H9 (cell line): Measurements from ENCODE around the gene ALDH1L1. TPM values are rescaled to one million over a fixed set of nuclear protein-coding genes. Genes with fewer than 3 reads are reported as not detected.
A peak's percentile ranks its signal among the peaks of the same experiment; 100 is the strongest.

ENCODE experiments used
- DNase-seq: peaks from one replicate; pipeline ENCODE4 v3.0.0-alpha.2; 2017
- H2AFZ ChIP-seq: one replicate; pipeline ENCODE4 v1.6.1; 2013; ENCODE audit warnings: mild to moderate bottlenecking, low read length, control low read depth, moderate library complexity
- H2AK5ac ChIP-seq: 2 replicates; pipeline ENCODE4 v1.6.1; 2013; ENCODE audit warnings: low read length, control low read depth, mixed read lengths; ENCODE audit not compliant: insufficient read length
- H2BK120ac ChIP-seq: one replicate; pipeline ENCODE4 v1.6.1; 2013; ENCODE audit warnings: low read depth, mild to moderate bottlenecking, low read length, control low read depth, inconsistent platforms; ENCODE audit not compliant: poor library complexity, severe bottlenecking
- H2BK12ac ChIP-seq: 2 replicates; pipeline ENCODE4 v1.6.1; 2013; ENCODE audit warnings: low read length, control low read depth, mixed read lengths, low read depth; ENCODE audit not compliant: insufficient read length
- H2BK15ac ChIP-seq: 2 replicates; pipeline ENCODE4 v1.6.1; 2013; ENCODE audit warnings: low read depth, low read length, control low read depth
- H2BK20ac ChIP-seq: one replicate; pipeline ENCODE4 v1.6.1; 2013; ENCODE audit warnings: low read depth, mild to moderate bottlenecking, low read length, control low read depth, inconsistent platforms; ENCODE audit not compliant: poor library complexity, severe bottlenecking
- H2BK5ac ChIP-seq: 2 replicates; pipeline ENCODE4 v1.6.1; 2013; ENCODE audit warnings: low read length, control low read depth, mixed read lengths; ENCODE audit not compliant: insufficient read length
- H3K14ac ChIP-seq: 2 replicates; pipeline ENCODE4 v1.6.1; 2013; ENCODE audit warnings: low read length, control low read depth; ENCODE audit not compliant: insufficient read depth
- H3K18ac ChIP-seq: 2 replicates; pipeline ENCODE4 v1.6.1; 2013; ENCODE audit warnings: low read depth, mild to moderate bottlenecking, mixed read lengths, low read length, control low read depth; ENCODE audit not compliant: insufficient read length
- H3K23ac ChIP-seq: 2 replicates; pipeline ENCODE4 v1.6.1; 2013; ENCODE audit warnings: low read length, control low read depth, mixed read lengths, low read depth; ENCODE audit not compliant: insufficient read length
- H3K23me2 ChIP-seq: 2 replicates; pipeline ENCODE4 v1.6.1; 2013; ENCODE audit warnings: low read depth, mild to moderate bottlenecking, mixed read lengths, low read length, control low read depth; ENCODE audit not compliant: insufficient read length, poor library complexity, severe bottlenecking
- H3K27ac ChIP-seq: 2 replicates; pipeline ENCODE4 v1.5.1; 2013; ENCODE audit warnings: low read length, control low read depth, mixed read lengths, low read depth; ENCODE audit not compliant: insufficient read length
- H3K27me3 ChIP-seq: 2 replicates; pipeline ENCODE4 v1.6.1; 2013; ENCODE audit warnings: low read length, control low read depth, inconsistent platforms; ENCODE audit not compliant: insufficient read depth
- H3K4ac ChIP-seq: 2 replicates; pipeline ENCODE4 v1.6.1; 2013; ENCODE audit warnings: low read depth, mild to moderate bottlenecking, control low read depth, inconsistent platforms, low read length, moderate library complexity
- H3K4me1 ChIP-seq: 2 replicates; pipeline ENCODE4 v1.6.1; 2013; ENCODE audit warnings: low read length, control low read depth, inconsistent platforms; ENCODE audit not compliant: insufficient read depth
- H3K4me2 ChIP-seq: 2 replicates; pipeline ENCODE4 v1.6.1; 2013; ENCODE audit warnings: low read length, control low read depth, mixed read lengths; ENCODE audit not compliant: insufficient read length, insufficient read depth
- H3K56ac ChIP-seq: 2 replicates; pipeline ENCODE4 v1.6.1; 2013; ENCODE audit warnings: low read depth, mild to moderate bottlenecking, mixed read lengths, low read length, control low read depth; ENCODE audit not compliant: insufficient read length
- H3K79me1 ChIP-seq: 2 replicates; pipeline ENCODE4 v1.6.1; 2013; ENCODE audit warnings: low read depth, mild to moderate bottlenecking, moderate library complexity, low read length, control low read depth, inconsistent platforms; ENCODE audit not compliant: insufficient read depth, poor library complexity, severe bottlenecking
- H3K79me2 ChIP-seq: 2 replicates; pipeline ENCODE4 v1.6.1; 2013; ENCODE audit warnings: low read length, control low read depth, inconsistent platforms; ENCODE audit not compliant: insufficient read depth
- H3K9ac ChIP-seq: 2 replicates; pipeline ENCODE4 v1.6.1; 2013; ENCODE audit warnings: low read length, control low read depth, mixed read lengths; ENCODE audit not compliant: insufficient read length; ENCODE audit errors: extremely low read depth
- H3K9me3 ChIP-seq: one replicate; pipeline ENCODE4 v1.6.1; 2013; ENCODE audit warnings: low read depth, low read length, inconsistent platforms; ENCODE audit not compliant: control insufficient read depth
- H3T11ph ChIP-seq: one replicate; pipeline ENCODE4 v1.6.1; 2013; ENCODE audit warnings: mild to moderate bottlenecking, low read length, control low read depth, inconsistent platforms
- H4K20me1 ChIP-seq: one replicate; pipeline ENCODE4 v1.6.1; 2013; ENCODE audit not compliant: control insufficient read depth, insufficient read length, insufficient read depth
- H4K5ac ChIP-seq: 2 replicates; pipeline ENCODE4 v1.6.1; 2013; ENCODE audit warnings: low read depth, mild to moderate bottlenecking, mixed read lengths, low read length, control low read depth; ENCODE audit not compliant: insufficient read length
- H4K8ac ChIP-seq: replicated peaks from 2 replicates; pipeline ENCODE4 v1.6.1; 2013; ENCODE audit warnings: low read length, control low read depth, mixed read lengths, low read depth; ENCODE audit not compliant: insufficient read length
- H4K91ac ChIP-seq: 2 replicates; pipeline ENCODE4 v1.6.1; 2013; ENCODE audit warnings: low read depth, mild to moderate bottlenecking, moderate library complexity, mixed read lengths, low read length, control low read depth; ENCODE audit not compliant: insufficient read length
- H3K27ac Mint-ChIP-seq, 3 experiments: 2 replicates in 2 of 3; 3 replicates in 1 of 3; pipeline ENCODE4 v1.8.0; 2020 to 2021; ENCODE audit warnings: mixed read lengths in 3 of 3, mild to moderate bottlenecking in 1 of 3, moderate library complexity in 1 of 3
- H3K27me3 Mint-ChIP-seq: 2 replicates; pipeline ENCODE4 v1.8.0; 2021; ENCODE audit warnings: low read depth, mild to moderate bottlenecking, moderate library complexity, mixed read lengths
- H3K36me3 Mint-ChIP-seq, 3 experiments: 2 replicates in 2 of 3; 3 replicates in 1 of 3; pipeline ENCODE4 v1.8.0; 2020 to 2021; ENCODE audit warnings: low read depth in 3 of 3, mixed read lengths in 3 of 3; ENCODE audit not compliant: insufficient read depth in 1 of 3
- H3K4me1 Mint-ChIP-seq, 2 experiments: 2 replicates each; pipeline ENCODE4 v1.8.0; 2020; ENCODE audit warnings: mixed read lengths in 2 of 2
- H3K4me3 Mint-ChIP-seq, 2 experiments: 2 replicates in 1 of 2; 3 replicates in 1 of 2; pipeline ENCODE4 v1.8.0; 2020 to 2021; ENCODE audit warnings: mild to moderate bottlenecking in 2 of 2, mixed read lengths in 2 of 2, moderate library complexity in 1 of 2
- H3K9me3 Mint-ChIP-seq, 2 experiments: 2 replicates in 1 of 2; 3 replicates in 1 of 2; pipeline ENCODE4 v1.8.0; 2020; ENCODE audit warnings: mild to moderate bottlenecking in 2 of 2, mixed read lengths in 2 of 2, moderate library complexity in 1 of 2
- CTCF ChIP-seq: fragments of 200-600 bp; sonication (generic); conservative IDR thresholded peaks from 3 replicates; pipeline ENCODE4 v1.8.0; 2021; ENCODE audit warnings: antibody characterized with exemption, mild to moderate bottlenecking
- WGBS: extraction: QIAGEN DNeasy Blood & Tissue Kit; methylation state at CpG from one replicate; pipeline ENCODE4 v1.1.7; 2013; ENCODE audit warnings: missing lambda C conversion rate, low lambda C conversion rate, mixed read lengths; ENCODE audit not compliant: insufficient read length; ENCODE audit errors: extremely low coverage; 5-methylcytosine and 5-hydroxymethylcytosine counted together
- total RNA-seq: library from RNA; stranded (reverse); gene quantifications from 2 replicates; pipeline ENCODE4 v1.2.1, GENCODE V29; 2021

The ALDH1L1 gene
- total RNA-seq, 1 experiment from 2014 or later = 0.90 TPM

GRCh38 chr3:126104028-126104635 is 76.3 kb downstream of the ALDH1L1 start:
- no peak overlapping the region for H2AK5ac ChIP-seq
- no peaks in the 10 kb centered on the region for H3K79me2 ChIP-seq
- no CpG with 5 or more reads among the region's 7 CpGs for WGBS
- no peak overlapping the region for H3K4me2 ChIP-seq
- H2BK120ac ChIP-seq = no peak overlapping the region
- no peak overlapping the region for H3K56ac ChIP-seq
- no peaks in the 10 kb centered on the region for H3K36me3 Mint-ChIP-seq
- no peak overlapping the region for H3K9ac ChIP-seq
- DNase-seq = no peak
- no peak overlapping the region for H2BK15ac ChIP-seq
- TF ChIP-seq CTCF = 0 out of 3 replicates have a peak, but pooled peaks have one; percentile 12
- no peak overlapping the region for H3K4me3 Mint-ChIP-seq
- H3T11ph ChIP-seq = no peak overlapping the region
- H3K4me1 Mint-ChIP-seq = 0 out of 4 replicates have a peak, but pooled peaks cover 0 to 3% of the 10 kb centered on the region in 2 experiments
- no peak overlapping the region for H2AFZ ChIP-seq
- H3K23me2 ChIP-seq = no peaks in the 10 kb centered on the region
- no peaks in the 10 kb centered on the region; the same call in 1 of the 2 replicates for H3K27me3 Mint-ChIP-seq
- no peak overlapping the region for H3K27ac Mint-ChIP-seq
- H3K4ac ChIP-seq = no peak overlapping the region
- no peaks in the 10 kb centered on the region; a peak in 1 of 5 replicates for H3K9me3 Mint-ChIP-seq
- no peak overlapping the region for H4K5ac ChIP-seq
- H2BK12ac ChIP-seq = no peak overlapping the region
- no peaks in the 10 kb centered on the region for H3K27me3 ChIP-seq
- no peak overlapping the region for H3K27ac ChIP-seq
- H3K79me1 ChIP-seq = no peaks in the 10 kb centered on the region
- no peak overlapping the region for H3K14ac ChIP-seq
- no peak overlapping the region for H3K18ac ChIP-seq
- H2BK5ac ChIP-seq = no peak overlapping the region
- no peak overlapping the region for H4K8ac ChIP-seq
- no peak overlapping the region for H4K91ac ChIP-seq
- H3K4me1 ChIP-seq = no peaks in the 10 kb centered on the region
- H3K9me3 ChIP-seq = no peaks in the 10 kb centered on the region
- no peaks in the 10 kb centered on the region for H4K20me1 ChIP-seq
- no peak overlapping the region for H2BK20ac ChIP-seq
- no peak overlapping the region for H3K23ac ChIP-seq
